ENCODE data around the gene TAGAP. TPM values are rescaled to one million over a fixed set of nuclear protein-coding genes. Genes with fewer than 3 reads are reported as not detected.
"Not testable (repeated sequence)": the region's sequence is repeated elsewhere in the genome, so short reads cannot be mapped to it uniquely, and the experiment has no call there.

TAGAP gene
- total RNA-seq, 1 experiment from 2014 or later: 16.5 TPM

- H3K36me3 ChIP-seq (ENCODE audit: insufficient read depth, low read length): peaks cover 33% of the 10 kb centered on the region
- H3K4me2 ChIP-seq (ENCODE audit: low read depth, low read length, poor library complexity, severe bottlenecking): peak overlapping the region; percentile 57
- H3K27me3 ChIP-seq (ENCODE audit: low read length): no peaks in the 10 kb centered on the region
- peak overlapping the region; percentile 39 for H3K9ac ChIP-seq (ENCODE audit: low read length)
- H3K9me3 ChIP-seq (ENCODE audit: low read length): no peaks in the 10 kb centered on the region
- no peaks in the 10 kb centered on the region for H3K9me2 ChIP-seq (replicated peaks; ENCODE audit: insufficient read depth, low read length)
- H3K79me2 ChIP-seq (ENCODE audit: low read length): no peaks in the 10 kb centered on the region
- peak overlapping the region; percentile 25 for H3K4me3 ChIP-seq (ENCODE audit: low read length)
- peak overlapping the region; percentile 65 for H3K27ac ChIP-seq (ENCODE audit: low read length)
- no peaks in the 10 kb centered on the region for H4K20me1 ChIP-seq (ENCODE audit: insufficient read depth, low read depth, low read length)
- DNase-seq: peak; percentile 86
- H3K4me1 ChIP-seq (ENCODE audit: low read length): peaks cover 56% of the 10 kb centered on the region
- no peak overlapping the region for H2AFZ ChIP-seq (ENCODE audit: low read length)
Observed at GRCh38 chr6:159038914-159039884, 5.6 kb downstream of the TAGAP start.

- not testable (repeated sequence) for H3K27ac ChIP-seq (ENCODE audit: low read length); H3K4me3 ChIP-seq (ENCODE audit: low read length); H3K9ac ChIP-seq (ENCODE audit: low read length); H3K9me3 ChIP-seq (ENCODE audit: low read length); H2AFZ ChIP-seq (ENCODE audit: low read length); H3K79me2 ChIP-seq (ENCODE audit: low read length); H3K9me2 ChIP-seq (replicated peaks; ENCODE audit: insufficient read depth, low read length); H4K20me1 ChIP-seq (ENCODE audit: insufficient read depth, low read depth, low read length); H3K27me3 ChIP-seq (ENCODE audit: low read length); DNase-seq
- Histone ChIP-seq H3K4me1 (ENCODE audit: low read length) (peaks cover 47% of the 10 kb centered on the region), H3K36me3 (ENCODE audit: insufficient read depth, low read length) (peaks cover 33% of the 10 kb centered on the region), H3K4me2 (ENCODE audit: low read depth, low read length, poor library complexity, severe bottlenecking) (peak overlapping the region; percentile 57)
Observed at GRCh38 chr6:159038318-159038717, 6.5 kb downstream of the TAGAP start.

- H3K27me3 ChIP-seq (ENCODE audit: low read length): no peaks in the 10 kb centered on the region
- no peak overlapping the region for H3K9ac ChIP-seq (ENCODE audit: low read length)
- no peaks in the 10 kb centered on the region for H3K79me2 ChIP-seq (ENCODE audit: low read length)
- no peak overlapping the region for H3K27ac ChIP-seq (ENCODE audit: low read length)
- H3K4me3 ChIP-seq (ENCODE audit: low read length): no peak overlapping the region
- DNase-seq: no peak
- no peak overlapping the region for H3K4me2 ChIP-seq (ENCODE audit: low read depth, low read length, poor library complexity, severe bottlenecking)
- H4K20me1 ChIP-seq (ENCODE audit: insufficient read depth, low read depth, low read length): no peaks in the 10 kb centered on the region
- H3K4me1 ChIP-seq (ENCODE audit: low read length): peaks cover 42% of the 10 kb centered on the region
- no peaks in the 10 kb centered on the region for H3K9me2 ChIP-seq (replicated peaks; ENCODE audit: insufficient read depth, low read length)
- no peak overlapping the region for H2AFZ ChIP-seq (ENCODE audit: low read length)
- H3K36me3 ChIP-seq (ENCODE audit: insufficient read depth, low read length): peaks cover 33% of the 10 kb centered on the region
- H3K9me3 ChIP-seq (ENCODE audit: low read length): no peaks in the 10 kb centered on the region
Observed at GRCh38 chr6:159037756-159038290, 7.0 kb downstream of the TAGAP start.

GRCh38 chr6:159036673-159037072 lies 8.1 kb downstream of the TAGAP start:
- H3K79me2 ChIP-seq (ENCODE audit: low read length): no peaks in the 10 kb centered on the region
- H3K9me3 ChIP-seq (ENCODE audit: low read length): no peaks in the 10 kb centered on the region
- H3K9me2 ChIP-seq (replicated peaks; ENCODE audit: insufficient read depth, low read length): no peaks in the 10 kb centered on the region
- no peaks in the 10 kb centered on the region for H4K20me1 ChIP-seq (ENCODE audit: insufficient read depth, low read depth, low read length)
- H3K27me3 ChIP-seq (ENCODE audit: low read length): no peaks in the 10 kb centered on the region
- no peak overlapping the region for H3K4me2 ChIP-seq (ENCODE audit: low read depth, low read length, poor library complexity, severe bottlenecking)
- no peak overlapping the region for H3K4me3 ChIP-seq (ENCODE audit: low read length)
- H3K27ac ChIP-seq (ENCODE audit: low read length): no peak overlapping the region
- H3K36me3 ChIP-seq (ENCODE audit: insufficient read depth, low read length): peaks cover 29% of the 10 kb centered on the region
- H3K4me1 ChIP-seq (ENCODE audit: low read length): peaks cover 34% of the 10 kb centered on the region
- no peak overlapping the region for H3K9ac ChIP-seq (ENCODE audit: low read length)
- no peak for DNase-seq
- no peak overlapping the region for H2AFZ ChIP-seq (ENCODE audit: low read length)

GRCh38 chr6:159035891-159036290 lies 8.9 kb downstream of the TAGAP start:
- Histone ChIP-seq H3K4me2 (ENCODE audit: low read depth, low read length, poor library complexity, severe bottlenecking) (no peak overlapping the region), H3K27me3 (ENCODE audit: low read length) (no peaks in the 10 kb centered on the region), H3K9me2 (replicated peaks; ENCODE audit: insufficient read depth, low read length) (no peaks in the 10 kb centered on the region), H2AFZ (ENCODE audit: low read length) (no peak overlapping the region), H3K9ac (ENCODE audit: low read length) (no peak overlapping the region), H3K4me1 (ENCODE audit: low read length) (peaks cover 35% of the 10 kb centered on the region), H3K27ac (ENCODE audit: low read length) (no peak overlapping the region), H3K4me3 (ENCODE audit: low read length) (no peak overlapping the region), H3K9me3 (ENCODE audit: low read length) (no peaks in the 10 kb centered on the region), H4K20me1 (ENCODE audit: insufficient read depth, low read depth, low read length) (no peaks in the 10 kb centered on the region), H3K79me2 (ENCODE audit: low read length) (no peaks in the 10 kb centered on the region), H3K36me3 (ENCODE audit: insufficient read depth, low read length) (peaks cover 24% of the 10 kb centered on the region)
- DNase-seq: no peak

- H3K9me2 ChIP-seq (replicated peaks; ENCODE audit: insufficient read depth, low read length): no peaks in the 10 kb centered on the region
- H3K27ac ChIP-seq (ENCODE audit: low read length): no peak overlapping the region
- H3K9me3 ChIP-seq (ENCODE audit: low read length): no peaks in the 10 kb centered on the region
- no peak overlapping the region for H2AFZ ChIP-seq (ENCODE audit: low read length)
- H3K4me2 ChIP-seq (ENCODE audit: low read depth, low read length, poor library complexity, severe bottlenecking): no peak overlapping the region
- H3K36me3 ChIP-seq (ENCODE audit: insufficient read depth, low read length): 0 out of 2 replicates have a peak, but pooled peaks cover 5% of the 10 kb centered on the region
- H3K4me1 ChIP-seq (ENCODE audit: low read length): peaks cover 21% of the 10 kb centered on the region
- no peaks in the 10 kb centered on the region for H3K27me3 ChIP-seq (ENCODE audit: low read length)
- H4K20me1 ChIP-seq (ENCODE audit: insufficient read depth, low read depth, low read length): no peaks in the 10 kb centered on the region
- H3K79me2 ChIP-seq (ENCODE audit: low read length): no peaks in the 10 kb centered on the region
- no peak overlapping the region for H3K9ac ChIP-seq (ENCODE audit: low read length)
- DNase-seq: no peak
- no peak overlapping the region for H3K4me3 ChIP-seq (ENCODE audit: low read length)
Observed at GRCh38 chr6:159033160-159034049, 11.4 kb downstream of the TAGAP start.

GRCh38 chr6:159031846-159032245 lies 12.9 kb downstream of the TAGAP start:
- Histone ChIP-seq H3K9me2 (replicated peaks; ENCODE audit: insufficient read depth, low read length) (no peaks in the 10 kb centered on the region), H3K36me3 (ENCODE audit: insufficient read depth, low read length) (no peaks in the 10 kb centered on the region), H3K27me3 (ENCODE audit: low read length) (no peaks in the 10 kb centered on the region), H4K20me1 (ENCODE audit: insufficient read depth, low read depth, low read length) (no peaks in the 10 kb centered on the region), H3K4me1 (ENCODE audit: low read length) (peaks cover 17% of the 10 kb centered on the region), H3K9ac (ENCODE audit: low read length) (no peak overlapping the region), H2AFZ (ENCODE audit: low read length) (no peak overlapping the region), H3K4me3 (ENCODE audit: low read length) (no peak overlapping the region), H3K4me2 (ENCODE audit: low read depth, low read length, poor library complexity, severe bottlenecking) (no peak overlapping the region), H3K9me3 (ENCODE audit: low read length) (no peaks in the 10 kb centered on the region), H3K27ac (ENCODE audit: low read length) (no peak overlapping the region), H3K79me2 (ENCODE audit: low read length) (no peaks in the 10 kb centered on the region)
- DNase-seq: no peak

GRCh38 chr6:159030168-159030567 lies 14.6 kb downstream of the TAGAP start:
- no peak overlapping the region for H3K27ac ChIP-seq (ENCODE audit: low read length)
- H3K4me2 ChIP-seq (ENCODE audit: low read depth, low read length, poor library complexity, severe bottlenecking): peak overlapping the region; percentile 8
- no peak overlapping the region for H2AFZ ChIP-seq (ENCODE audit: low read length)
- H3K36me3 ChIP-seq (ENCODE audit: insufficient read depth, low read length): no peaks in the 10 kb centered on the region
- H3K27me3 ChIP-seq (ENCODE audit: low read length): no peaks in the 10 kb centered on the region
- H3K9me2 ChIP-seq (replicated peaks; ENCODE audit: insufficient read depth, low read length): no peaks in the 10 kb centered on the region
- no peaks in the 10 kb centered on the region for H3K9me3 ChIP-seq (ENCODE audit: low read length)
- H4K20me1 ChIP-seq (ENCODE audit: insufficient read depth, low read depth, low read length): no peaks in the 10 kb centered on the region
- no peaks in the 10 kb centered on the region for H3K79me2 ChIP-seq (ENCODE audit: low read length)
- peaks cover 17% of the 10 kb centered on the region for H3K4me1 ChIP-seq (ENCODE audit: low read length)
- no peak overlapping the region for H3K4me3 ChIP-seq (ENCODE audit: low read length)
- H3K9ac ChIP-seq (ENCODE audit: low read length): no peak overlapping the region
- DNase-seq: no peak

Measured in Karpas-422 (cell line).